T1000 (cell line): ENCODE data around the gene IGF1.
"Not testable (repeated sequence)": the region's sequence is repeated elsewhere in the genome, so short reads cannot be mapped to it uniquely, and the experiment has no call there.

Experiments
- DNase-seq: peaks from one replicate; lab custom pipeline; 2025; ENCODE audit warnings: mixed read lengths; lab: John Stamatoyannopoulos, UW

IGF1 gene

DNA sequence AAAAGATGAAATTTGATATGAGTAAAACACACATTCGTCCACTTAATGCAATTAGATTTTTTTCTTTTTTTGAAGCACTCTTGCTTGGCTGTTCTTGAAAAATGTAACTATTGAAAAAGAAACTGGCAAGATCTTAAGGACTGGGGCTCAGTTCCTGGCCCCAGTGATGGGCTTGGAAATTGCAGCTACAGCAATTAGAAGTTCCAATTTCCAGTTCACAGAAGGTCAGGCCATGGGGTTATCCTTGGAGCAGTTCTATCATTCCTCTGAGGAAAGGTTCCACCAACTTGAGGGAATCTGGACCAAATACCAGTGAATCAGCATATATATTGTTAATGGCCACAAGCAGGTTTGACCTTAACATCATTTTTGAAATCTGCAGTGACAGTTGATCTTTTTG is 18.9 kb downstream of the IGF1 start:
- no peak for DNase-seq

GRCh38 chr12:102459314-102459713 is 21.0 kb downstream of the IGF1 start:
- DNase-seq, result no peak

DNA sequence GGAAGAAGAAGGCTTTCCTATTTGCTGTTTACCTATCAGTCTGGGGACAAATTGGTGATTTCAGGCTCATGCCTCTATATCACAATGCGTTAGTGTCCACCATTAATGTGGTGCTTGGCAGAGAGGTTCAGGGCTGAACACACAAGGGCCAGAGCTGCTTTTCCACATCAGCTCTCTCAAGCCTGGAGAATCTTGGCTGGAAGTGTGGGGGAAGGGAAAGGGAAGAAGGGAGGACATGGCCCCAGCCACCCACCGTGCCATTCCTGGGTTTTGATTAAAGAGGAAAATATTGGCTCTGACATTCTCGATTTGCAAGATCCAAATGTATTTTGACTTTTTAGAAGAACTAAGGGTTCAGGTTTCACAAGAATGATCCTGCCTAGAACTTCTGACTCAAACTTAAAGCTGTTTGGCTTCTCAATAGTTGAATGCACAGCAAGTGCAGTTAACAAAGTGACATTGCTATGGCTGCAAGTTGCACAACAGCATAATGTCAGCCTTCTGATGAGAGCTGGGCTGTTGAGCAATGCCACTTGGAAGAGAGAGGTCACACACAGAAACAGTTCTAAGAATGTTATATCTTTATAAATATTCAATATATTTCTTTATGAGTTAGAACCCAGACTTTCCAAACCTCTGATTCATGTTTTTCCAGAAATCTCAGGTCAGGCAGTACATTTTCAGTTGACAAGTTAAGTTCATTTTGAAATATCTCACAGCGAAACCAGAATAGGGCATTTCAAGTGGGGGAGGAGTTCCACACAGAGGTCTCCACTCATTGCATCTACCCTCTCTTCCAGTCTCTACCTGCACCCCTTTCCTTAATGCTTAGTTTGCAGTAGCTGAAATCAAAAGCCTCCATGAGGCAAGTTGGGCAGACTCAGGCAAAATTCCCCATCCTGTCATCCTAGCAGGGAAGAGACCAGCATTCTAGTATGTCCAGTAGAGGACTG is 25.3 kb downstream of the IGF1 start:
- no peak for DNase-seq

GRCh38 chr12:102454330-102454729 is 26.0 kb downstream of the IGF1 start:
- DNase-seq, result no peak

- DNase-seq, result no peak
Observed at GRCh38 chr12:102452605-102453004, 27.8 kb downstream of the IGF1 start.

DNA sequence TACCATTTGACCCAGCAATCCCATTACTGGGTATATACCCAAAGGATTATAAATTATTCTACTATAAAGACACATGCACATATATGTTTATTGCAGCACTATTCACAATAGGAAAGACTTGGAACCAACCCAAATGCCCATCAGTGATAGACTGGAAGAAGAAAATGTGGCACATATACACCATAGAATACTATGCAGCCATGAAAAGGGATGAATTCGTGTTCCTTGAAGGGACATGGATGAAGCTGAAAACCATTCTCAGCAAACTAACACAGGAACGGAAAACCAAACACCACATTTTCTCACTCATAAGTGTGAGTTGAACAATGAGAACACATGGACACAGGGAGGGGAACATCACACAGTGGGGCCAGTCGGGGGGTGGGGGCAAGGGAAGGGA is 31.3 kb downstream of the IGF1 start:
- not testable (repeated sequence) for DNase-seq

DNA sequence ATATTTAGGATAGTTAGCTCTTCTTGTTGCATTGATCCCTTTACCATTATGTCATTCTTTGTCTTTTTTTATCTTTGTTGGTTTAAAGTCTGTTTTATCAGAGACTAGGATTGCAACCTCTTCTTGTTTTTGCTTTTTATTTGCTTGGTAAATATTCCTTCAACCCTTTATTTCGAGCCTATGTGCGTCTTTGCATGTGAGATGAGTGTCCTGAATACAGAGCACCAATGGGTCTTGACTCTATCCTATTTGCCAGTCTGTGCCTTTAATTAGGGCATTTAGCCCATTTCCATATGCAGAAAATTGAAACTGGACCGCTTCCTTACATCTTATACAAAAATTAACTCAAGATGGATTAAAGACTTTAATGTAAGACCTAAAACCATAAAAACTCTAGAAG is 32.9 kb downstream of the IGF1 start:
- DNase-seq, result not testable (repeated sequence)

- DNase-seq, result no peak
Observed at GRCh38 chr12:102444707-102445106, 35.7 kb downstream of the IGF1 start.

GRCh38 chr12:102444093-102444492 is 36.3 kb downstream of the IGF1 start:
- DNase-seq, result no peak

GRCh38 chr12:102441077-102441596 is 39.2 kb downstream of the IGF1 start:
- DNase-seq, result no peak

DNA sequence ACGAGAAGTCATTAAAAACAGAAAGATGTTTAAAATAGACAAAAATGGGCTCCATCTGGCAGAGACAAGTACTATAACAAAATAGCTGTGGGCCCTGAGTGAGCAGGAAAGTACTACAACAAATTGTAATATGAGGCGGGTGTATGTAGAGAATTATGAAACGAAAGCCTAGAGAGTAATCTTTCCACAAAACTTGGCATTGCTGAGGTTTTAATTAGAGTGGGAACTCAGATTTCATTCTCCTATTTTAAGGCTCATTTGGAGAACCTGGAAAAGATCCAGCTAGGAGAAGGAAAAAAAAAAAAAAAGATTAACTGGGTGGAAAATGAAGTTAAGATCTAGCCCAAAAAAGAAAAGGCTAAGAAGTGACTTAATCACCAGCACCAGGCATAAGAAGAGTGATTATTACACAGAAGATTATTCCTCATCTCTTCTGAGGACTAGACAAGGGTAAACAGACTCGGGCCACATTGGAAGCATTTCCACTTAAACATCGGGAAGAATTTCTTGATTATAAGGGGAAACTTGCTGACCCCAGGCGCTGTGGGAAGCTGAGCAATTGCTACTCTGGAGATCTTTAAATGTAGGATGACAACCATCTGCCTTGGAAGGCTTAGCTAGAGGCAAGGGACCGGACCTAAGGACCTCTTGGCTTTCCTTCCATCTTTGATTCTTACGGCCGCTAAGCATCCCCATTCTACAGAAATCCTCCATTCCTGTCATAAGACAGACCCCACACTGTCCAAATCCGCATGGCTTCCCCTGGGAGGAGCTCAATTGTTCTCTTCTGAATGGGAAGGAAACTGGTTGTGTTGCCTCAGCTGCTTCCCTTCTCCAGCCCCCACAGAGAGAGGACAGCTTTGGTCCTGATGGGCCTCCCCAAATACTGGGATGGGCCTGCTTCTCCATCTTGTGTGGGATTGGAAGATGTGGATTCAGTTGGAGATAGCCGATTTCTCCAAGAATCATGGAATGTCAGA is 40.6 kb downstream of the IGF1 start:
- DNase-seq, result no peak

GRCh38 chr12:102438827-102439210 is 41.5 kb downstream of the IGF1 start:
- DNase-seq, result no peak

DNA sequence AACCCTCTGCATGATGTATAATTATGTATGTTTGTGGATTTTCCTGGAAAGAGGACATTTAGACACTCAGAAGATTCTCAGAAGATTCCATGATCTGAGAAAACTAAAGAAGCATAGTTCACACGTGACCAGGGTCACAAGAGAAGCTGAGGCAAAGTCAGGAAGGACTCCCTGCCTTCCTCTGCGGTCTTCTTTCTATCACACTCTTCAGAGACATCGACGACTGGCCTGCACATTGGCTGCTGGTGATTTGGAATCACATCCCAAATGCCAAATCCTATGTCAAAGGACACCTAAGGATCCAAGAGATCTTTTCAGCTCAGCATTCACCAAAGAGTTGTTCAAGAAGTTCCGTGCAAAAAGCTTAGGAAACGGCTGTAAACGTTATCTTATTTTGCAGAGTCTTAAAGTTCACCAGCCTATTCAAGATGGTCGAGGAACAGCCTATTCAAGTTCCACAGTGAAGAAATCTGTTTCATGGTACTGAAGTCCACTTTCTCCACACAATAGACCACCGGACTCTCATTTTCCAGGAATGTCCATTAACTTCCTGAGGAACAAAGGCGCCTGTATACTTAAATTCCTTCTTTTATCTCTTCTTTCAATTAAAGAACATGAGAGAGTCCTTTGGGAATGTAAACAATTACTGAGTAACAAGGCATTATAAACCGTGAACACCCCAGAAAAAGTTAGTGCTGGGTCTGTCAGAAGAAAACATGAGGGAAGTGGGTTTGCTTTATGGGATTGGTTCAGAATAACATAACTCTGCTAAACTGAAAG is 42.1 kb downstream of the IGF1 start:
- no peak for DNase-seq

DNA sequence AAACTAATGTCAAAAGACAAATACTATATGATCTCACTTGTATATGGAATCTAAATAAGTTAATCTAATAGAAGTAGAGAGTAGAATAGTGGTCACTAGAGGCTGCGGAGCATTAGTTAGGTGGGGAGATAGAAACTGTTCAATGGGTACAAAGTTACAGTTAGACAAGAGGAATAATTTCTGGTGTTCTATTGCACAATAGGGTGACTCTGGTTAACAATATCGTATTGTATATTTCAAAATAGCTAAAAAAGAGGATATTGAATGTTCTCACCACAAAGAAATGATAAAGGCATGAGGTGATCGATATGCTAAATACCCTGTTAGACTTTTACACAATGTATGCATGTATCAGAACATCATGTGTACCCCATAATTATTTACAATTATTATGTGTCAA is 42.9 kb downstream of the IGF1 start:
- no peak for DNase-seq

GRCh38 chr12:102436867-102437266 is 43.5 kb downstream of the IGF1 start:
- no peak for DNase-seq

GRCh38 chr12:102435827-102436436 is 44.4 kb downstream of the IGF1 start:
- no peak for DNase-seq

DNA sequence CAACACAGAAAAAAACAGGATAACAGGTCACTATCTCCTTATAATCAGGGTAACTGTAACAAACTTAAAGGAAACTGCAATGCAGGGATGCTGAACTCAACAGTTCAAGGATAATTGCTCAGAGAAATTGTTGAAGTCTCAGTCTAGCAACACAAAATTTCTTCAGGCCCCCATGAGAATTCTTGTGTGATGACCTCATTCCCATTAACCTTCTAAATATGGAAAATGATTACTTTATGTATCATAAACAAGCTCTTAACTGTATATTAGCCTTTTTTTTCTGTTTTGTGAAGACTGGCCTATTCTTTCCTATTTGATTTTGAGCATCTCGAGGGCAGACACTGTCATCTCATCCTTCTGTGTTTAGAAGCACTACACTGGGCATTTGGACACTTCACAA is 47.1 kb downstream of the IGF1 start:
- DNase-seq, result no peak

GRCh38 chr12:102430661-102431060 is 49.7 kb downstream of the IGF1 start:
- DNase-seq, result no peak

- DNase-seq, result no peak
Observed at GRCh38 chr12:102429211-102430154, 50.9 kb downstream of the IGF1 start.

DNA sequence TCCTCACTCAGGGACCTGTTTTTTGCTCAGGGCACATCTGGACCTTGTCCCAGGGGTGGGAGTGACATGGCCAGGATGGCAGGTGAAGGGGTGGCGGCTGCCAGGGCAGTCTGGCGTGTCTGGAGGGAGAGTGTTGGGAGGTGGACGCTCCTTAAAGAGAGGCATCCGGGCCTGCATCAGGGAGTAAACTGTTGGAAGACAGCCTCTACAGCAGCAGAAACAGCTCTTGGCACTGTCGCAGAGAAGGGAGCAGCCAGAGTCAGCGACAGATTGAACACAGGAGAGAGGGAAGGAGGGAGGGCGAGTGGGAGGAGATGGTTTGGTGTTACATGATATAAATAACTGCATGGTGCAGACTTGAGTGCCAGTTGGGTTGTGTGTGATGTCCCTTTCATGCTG is 52.8 kb downstream of the IGF1 start:
- DNase-seq, result no peak
